GM19463 (cell line): ENCODE measurements around the gene NASP.
"Not testable (repeated sequence)": the region's sequence is repeated elsewhere in the genome, so short reads cannot be mapped to it uniquely, and the experiment has no call there.

ENCODE experiments used
- ATAC-seq: cut with Tn5 transposase; IDR thresholded peaks from one replicate; pipeline ENCODE4 v1.9.1; 2021; ENCODE audit warnings: mild to moderate bottlenecking, moderate library complexity; ENCODE audit not compliant: unreplicated experiment

The NASP gene

GRCh38 chr1:45569571-45569961 is 14.3 kb upstream of the NASP start:
- ATAC-seq: no peak

- ATAC-seq: no peak
These were observed 13.8 kb upstream of the NASP start for GRCh38 chr1:45569962-45570581.

GRCh38 chr1:45570631-45571030 is 13.2 kb upstream of the NASP start:
- no peak for ATAC-seq

GRCh38 chr1:45573231-45573804 is 10.5 kb upstream of the NASP start:
- no peak for ATAC-seq

GRCh38 chr1:45574105-45574626 is 9.7 kb upstream of the NASP start:
- no peak for ATAC-seq

- ATAC-seq: peak; percentile 73
These were observed 576 bp upstream of the NASP start for GRCh38 chr1:45583264-45583665.

GRCh38 chr1:45584351-45585109 is 689 bp downstream of the NASP start:
- peak; percentile 29 for ATAC-seq

GRCh38 chr1:45585110-45585426 is 1.2 kb downstream of the NASP start:
- ATAC-seq: no peak

- no peak for ATAC-seq
These were observed 1.7 kb downstream of the NASP start for GRCh38 chr1:45585496-45586075.

GRCh38 chr1:45586769-45587168 is 2.9 kb downstream of the NASP start:
- no peak for ATAC-seq

- no peak for ATAC-seq
These were observed 6.0 kb downstream of the NASP start for GRCh38 chr1:45589861-45590260.

- no peak for ATAC-seq
These were observed 10.6 kb downstream of the NASP start for GRCh38 chr1:45594412-45594811.

GRCh38 chr1:45596765-45597164 is 12.9 kb downstream of the NASP start:
- not testable (repeated sequence) for ATAC-seq

GRCh38 chr1:45604239-45604638 is 20.4 kb downstream of the NASP start:
- ATAC-seq: no peak

GRCh38 chr1:45607404-45608074 is 23.7 kb downstream of the NASP start:
- ATAC-seq: no peak

GRCh38 chr1:45608175-45609156 is 24.6 kb downstream of the NASP start:
- ATAC-seq: no peak

- ATAC-seq: no peak
These were observed 26.9 kb downstream of the NASP start for GRCh38 chr1:45610589-45611226.

- no peak for ATAC-seq
These were observed 29.2 kb downstream of the NASP start for GRCh38 chr1:45612941-45613579.

GRCh38 chr1:45615885-45616284 is 32.0 kb downstream of the NASP start:
- no peak for ATAC-seq
